Ovary (tissue), 9 donors: ENCODE measurements around the gene NECTIN1. TPM values are rescaled to one million over a fixed set of nuclear protein-coding genes. Genes with fewer than 3 reads are reported as not detected.

Experiments used
- DNase-seq, 5 donors: peaks; one replicate each; pipeline ENCODE4 v3.0.0-alpha.2; 2019 to 2020
- H3K27ac ChIP-seq, 2 donors: fragments of 200-600 bp; one replicate each; pipeline versions ENCODE4 v1.5.1 to v1.8.0; 2019 to 2022
- H3K27me3 ChIP-seq: fragments of 200-600 bp; one replicate; pipeline ENCODE4 v1.8.0; 2022
- H3K36me3 ChIP-seq: fragments of 200-600 bp; sonication (generic); one replicate; pipeline ENCODE4 v1.5.1; 2019
- H3K4me1 ChIP-seq: one replicate; pipeline ENCODE4 v1.8.1; 2013; ENCODE audit warnings: mild to moderate bottlenecking, moderate library complexity; ENCODE audit not compliant: insufficient read depth
- H3K4me3 ChIP-seq: fragments of 200-600 bp; sonication (generic); one replicate; pipeline ENCODE4 v1.5.1; 2017
- H3K9me3 ChIP-seq, 2 donors: fragments of 200-600 bp in 1 of 2; sonication (generic) in 1 of 2; one replicate each; pipeline versions ENCODE4 v1.5.1 to v1.8.1; 2013 to 2019; ENCODE audit warnings: mild to moderate bottlenecking in 1 of 2, moderate library complexity in 1 of 2
- CTCF ChIP-seq, 3 donors: fragments of 450-650 bp in 2 of 3; fragments of 200-600 bp in 1 of 3; IDR thresholded peaks; one replicate each; pipeline versions ENCODE4 v1.5.1 to v1.8.0; 2016 to 2022; ENCODE audit warnings: antibody characterized with exemption in 3 of 3, mild to moderate bottlenecking in 1 of 3
- EP300 ChIP-seq: sonication (generic); formaldehyde crosslinking; IDR thresholded peaks from one replicate; pipeline ENCODE4 v1.6.1; 2017; ENCODE audit warnings: antibody characterized with exemption
- POLR2A ChIP-seq: fragments of 450-650 bp; IDR thresholded peaks from one replicate; pipeline ENCODE4 v1.6.1; 2017; ENCODE audit warnings: antibody characterized with exemption, mild to moderate bottlenecking, moderate library complexity
- WGBS, 3 donors: extraction: QIAGEN DNeasy Blood & Tissue Kit in 1 of 3; methylation state at CpG; one replicate each; pipeline versions ENCODE4 v1.1.5 to v1.1.7; 2013 to 2017; 5-methylcytosine and 5-hydroxymethylcytosine counted together
- intact Hi-C, 4 donors: fragments of 100-400 bp; cut with DNase I; formaldehyde crosslinking; loops; one replicate each; pipeline versions ENCODE4 v1.11.0 to v1.15.1; 2022 to 2023
- polyA plus RNA-seq, 2 donors: library from polyadenylated mRNA; stranded (reverse); fragments of 200-250 nt in 1 of 2; fragments of 350-450 nt in 1 of 2; fragmentation: Illumina TruSeq in 1 of 2; extraction: RNeasy Lipid Tissue Mini Kit (QIAGEN cat#74804) in 1 of 2; gene quantifications; one replicate each; pipeline ENCODE4 v1.2.3, GENCODE V29; 2013 to 2014
- total RNA-seq, 7 donors: library from RNA; depleted of rRNA in 2 of 7; stranded (reverse); fragments of >200 nt in 2 of 7; fragmentation: NEBNext Ultra II Directional in 3 of 7; extraction: Animal tissue kit (Norgen Biotek cat#: 25700) in 3 of 7; gene quantifications; one replicate each; pipeline versions ENCODE4 v1.1.0 to v1.2.4, GENCODE V29; 2016 to 2023
- donor health status: DM: no; HTN: no; CAD: no; lungs with moderate emphysema.
- donor health status: DM: no; HTN: no; CAD: no.
- donor health status: Bipolar disorder and iron deficiency.
- donor health status: DM: yes; HTN: yes; CAD: no.
- donor health status: DM: no; HTN: no; CAD: no.
- donor health status: DM: yes; HTN: yes; CAD: no.

Gene NECTIN1
- total and polyA plus RNA-seq, 9 donors, result 1.5 to 12.1 (median 5.7) TPM

GRCh38 chr11:119661226-119661625 is 67.8 kb downstream of the NECTIN1 start:
- DNase-seq, result no peak
- Histone ChIP-seq H3K27me3 (no peaks in the 10 kb centered on the region), H3K4me1 (peaks cover 2% of the 10 kb centered on the region), H3K4me3 (no peak overlapping the region), H3K36me3 (no peaks in the 10 kb centered on the region), H3K9me3 (no peaks in the 10 kb centered on the region), H3K27ac (no peak overlapping the region)
- TF ChIP-seq EP300 (no peak), POLR2A (no peak), CTCF (IDR thresholded peaks at IDR 0.05) (no peak)
- 67 to 80% (median 68%) methylated on average over 4 of the region's 4 CpGs for WGBS, 3 donors
- intact Hi-C loops, result no loop called here

GRCh38 chr11:119659971-119660723 is 68.9 kb downstream of the NECTIN1 start:
- H3K4me1 ChIP-seq, result peaks cover 2% of the 10 kb centered on the region
- TF ChIP-seq CTCF (IDR thresholded peaks at IDR 0.05) (no peak), POLR2A (no peak), EP300 (no peak)
- no peaks in the 10 kb centered on the region for H3K36me3 ChIP-seq
- DNase-seq, result no peak
- no peak overlapping the region for H3K27ac ChIP-seq
- H3K4me3 ChIP-seq, result no peak overlapping the region
- no peaks in the 10 kb centered on the region for H3K9me3 ChIP-seq
- intact Hi-C loops, result no loop called here
- 45 to 66% (median 56%) methylated on average over 17 of the region's 17 CpGs for WGBS, 3 donors
- H3K27me3 ChIP-seq, result no peaks in the 10 kb centered on the region

- no peaks in the 10 kb centered on the region for H3K9me3 ChIP-seq
- intact Hi-C loops, result no loop called here
- DNase-seq, result no peak
- no peaks in the 10 kb centered on the region for H3K36me3 ChIP-seq
- H3K4me3 ChIP-seq, result no peak overlapping the region
- H3K4me1 ChIP-seq, result no peaks in the 10 kb centered on the region
- 87 to 88% (median 87%) methylated on average over 22 of the region's 22 CpGs for WGBS, 3 donors
- no peaks in the 10 kb centered on the region for H3K27me3 ChIP-seq
- no peak overlapping the region for H3K27ac ChIP-seq
- TF ChIP-seq POLR2A (no peak), EP300 (no peak), CTCF (IDR thresholded peaks at IDR 0.05) (no peak)
Measured at GRCh38 chr11:119652907-119653659, 75.9 kb downstream of the NECTIN1 start.

GRCh38 chr11:119651802-119652584 is 77.0 kb downstream of the NECTIN1 start:
- WGBS, 3 donors, result 64 to 74% (median 73%) methylated on average over 12 of the region's 12 CpGs
- intact Hi-C loops, result no loop called here

More at GRCh38 chr11:119651802-119652584, 77.0 kb downstream of the NECTIN1 start:
- no peak overlapping the region for H3K4me3 ChIP-seq
- H3K9me3 ChIP-seq, result no peaks in the 10 kb centered on the region
- no peaks in the 10 kb centered on the region for H3K27me3 ChIP-seq
- no peak for DNase-seq
- H3K36me3 ChIP-seq, result no peaks in the 10 kb centered on the region
- H3K4me1 ChIP-seq, result no peaks in the 10 kb centered on the region
- TF ChIP-seq POLR2A (no peak), EP300 (no peak), CTCF (IDR thresholded peaks at IDR 0.05) (no peak)
- no peak overlapping the region for H3K27ac ChIP-seq
